Neural progenitor cell (in vitro differentiated cells): Measurements from ENCODE around the gene BLCAP. TPM values are rescaled to one million over a fixed set of nuclear protein-coding genes. Genes with fewer than 3 reads are reported as not detected.

Source experiments
- DNase-seq: peaks from one replicate; pipeline ENCODE4 v3.0.0-alpha.2; 2016; ENCODE audit warnings: low spot score
- H2AFZ ChIP-seq: fragments of 200-600 bp; sonication (generic); replicated peaks from 2 replicates; pipeline ENCODE4 v1.6.1; 2016; ENCODE audit warnings: antibody characterized with exemption
- H3F3A ChIP-seq: fragments of 200-600 bp; sonication (generic); 2 replicates; pipeline ENCODE4 v1.6.1; 2016; ENCODE audit warnings: antibody characterized with exemption, low read depth
- H3K27ac ChIP-seq: fragments of 200-600 bp; sonication (generic); 2 replicates; pipeline ENCODE4 v1.5.1; 2016; ENCODE audit warnings: mild to moderate bottlenecking
- H3K27me3 ChIP-seq: fragments of 200-600 bp; sonication (generic); 2 replicates; pipeline ENCODE4 v1.6.1; 2016; ENCODE audit warnings: mild to moderate bottlenecking, moderate library complexity
- H3K36me3 ChIP-seq: fragments of 200-600 bp; sonication (generic); 2 replicates; pipeline ENCODE4 v1.5.1; 2016
- H3K4me1 ChIP-seq: fragments of 200-600 bp; sonication (generic); 2 replicates; pipeline ENCODE4 v1.6.1; 2016; ENCODE audit warnings: mixed run types
- H3K4me2 ChIP-seq: fragments of 200-600 bp; sonication (generic); 2 replicates; pipeline ENCODE4 v1.6.1; 2016
- H3K4me3 ChIP-seq: fragments of 200-600 bp; sonication (generic); 2 replicates; pipeline ENCODE4 v1.5.1; 2016
- H3K79me2 ChIP-seq: fragments of 200-600 bp; sonication (generic); 2 replicates; pipeline ENCODE4 v1.6.1; 2016; ENCODE audit warnings: low read depth
- H3K9ac ChIP-seq: fragments of 200-600 bp; sonication (generic); 2 replicates; pipeline ENCODE4 v1.6.1; 2016
- H3K9me3 ChIP-seq: fragments of 200-600 bp; sonication (generic); 2 replicates; pipeline ENCODE4 v1.5.1; 2016; ENCODE audit warnings: low read depth
- H4K20me1 ChIP-seq: fragments of 200-600 bp; sonication (generic); 2 replicates; pipeline ENCODE4 v1.6.1; 2016; ENCODE audit warnings: low read depth
- H3K27ac Mint-ChIP-seq: 3 replicates; pipeline ENCODE4 v1.8.0; 2021; ENCODE audit warnings: mixed read lengths
- H3K27me3 Mint-ChIP-seq: 2 replicates; pipeline ENCODE4 v1.8.0; 2022; ENCODE audit warnings: low read depth, mild to moderate bottlenecking, inconsistent platforms, moderate library complexity, mixed read lengths; ENCODE audit not compliant: insufficient read depth
- H3K36me3 Mint-ChIP-seq: 3 replicates; pipeline ENCODE4 v1.8.0; 2021; ENCODE audit warnings: mixed read lengths
- H3K4me1 Mint-ChIP-seq: 3 replicates; pipeline ENCODE4 v1.8.0; 2021; ENCODE audit warnings: mixed read lengths
- H3K4me3 Mint-ChIP-seq: 3 replicates; pipeline ENCODE4 v1.8.0; 2021; ENCODE audit warnings: mild to moderate bottlenecking, moderate library complexity, mixed read lengths
- H3K9me3 Mint-ChIP-seq: 3 replicates; pipeline ENCODE4 v1.8.0; 2020; ENCODE audit warnings: mixed read lengths
- EZH2 ChIP-seq: fragments of 200-600 bp; sonication (generic); IDR thresholded peaks from 2 replicates; pipeline ENCODE4 v1.6.1; 2017; ENCODE audit warnings: antibody characterized with exemption, mild to moderate bottlenecking, moderate library complexity
- EZH2phosphoT487 ChIP-seq: fragments of 200-600 bp; sonication (generic); IDR thresholded peaks from 2 replicates; pipeline ENCODE4 v1.6.1; 2017; ENCODE audit warnings: antibody characterized with exemption
- total RNA-seq: library from RNA; depleted of rRNA; stranded (reverse); fragments of >200 nt; gene quantifications from 2 replicates; pipeline ENCODE4 v1.2.3, GENCODE V29; 2015; ENCODE audit warnings: low replicate concordance
- TF ChIP-seq, protein P1 (sequence below): fragments of 200-600 bp; sonication (generic); IDR thresholded peaks from 2 replicates; pipeline ENCODE4 v1.5.1; 2017; ENCODE audit warnings: antibody characterized with exemption, mild to moderate bottlenecking

The BLCAP gene
- total RNA-seq, 1 donor from 2014 or later, result 46.4 TPM

DNA sequence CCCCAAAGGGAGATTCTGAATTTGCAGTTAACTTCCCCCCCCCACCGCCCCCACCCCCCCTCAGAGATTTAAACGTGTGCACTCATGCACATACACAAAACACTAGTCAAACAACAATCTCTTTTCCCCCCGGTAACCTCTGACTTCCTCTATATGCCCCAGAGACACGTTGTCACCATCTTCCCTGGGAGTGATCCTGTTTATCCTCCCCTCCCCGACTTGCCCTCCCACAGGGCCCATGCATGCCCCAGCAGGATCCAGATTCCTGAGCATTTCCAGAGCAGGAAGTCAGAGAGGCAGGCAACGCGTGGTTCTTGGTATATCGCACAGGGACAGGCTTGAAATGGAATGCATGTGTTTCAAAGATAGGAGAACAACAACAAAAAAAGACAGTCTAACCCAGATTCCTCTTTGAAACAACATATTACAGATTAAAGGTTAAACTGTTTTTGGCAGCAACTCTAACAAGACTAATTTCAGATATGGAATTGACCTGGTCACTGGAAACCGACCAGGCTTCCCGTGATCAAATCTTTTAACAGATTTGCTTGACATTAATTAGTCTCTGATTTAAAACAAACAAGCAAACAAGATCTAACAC is 1.3 kb downstream of the BLCAP start:
- Histone ChIP-seq H3K4me1 (peaks cover 17% of the 10 kb centered on the region), H3K4me2 (peak overlapping the region; percentile 93), H3K36me3 (no peaks in the 10 kb centered on the region), H3K27me3 (no peaks in the 10 kb centered on the region), H3F3A (peaks cover 19% of the 10 kb centered on the region), H2AFZ (no peak overlapping the region), H4K20me1 (peaks cover 38% of the 10 kb centered on the region), H3K9ac (peak overlapping the region; percentile 92), H3K4me3 (peak overlapping the region; percentile 94), H3K27ac (no peak overlapping the region), H3K79me2 (peaks cover 67% of the 10 kb centered on the region), H3K9me3 (peaks cover 5% of the 10 kb centered on the region)
- H3K27ac Mint-ChIP-seq, result peak overlapping the region; percentile 91
- peaks cover 9% of the 10 kb centered on the region for H3K27me3 Mint-ChIP-seq
- DNase-seq, result peak; percentile 77
- peaks cover 7% of the 10 kb centered on the region for H3K9me3 Mint-ChIP-seq
- TF ChIP-seq, protein P1, sequence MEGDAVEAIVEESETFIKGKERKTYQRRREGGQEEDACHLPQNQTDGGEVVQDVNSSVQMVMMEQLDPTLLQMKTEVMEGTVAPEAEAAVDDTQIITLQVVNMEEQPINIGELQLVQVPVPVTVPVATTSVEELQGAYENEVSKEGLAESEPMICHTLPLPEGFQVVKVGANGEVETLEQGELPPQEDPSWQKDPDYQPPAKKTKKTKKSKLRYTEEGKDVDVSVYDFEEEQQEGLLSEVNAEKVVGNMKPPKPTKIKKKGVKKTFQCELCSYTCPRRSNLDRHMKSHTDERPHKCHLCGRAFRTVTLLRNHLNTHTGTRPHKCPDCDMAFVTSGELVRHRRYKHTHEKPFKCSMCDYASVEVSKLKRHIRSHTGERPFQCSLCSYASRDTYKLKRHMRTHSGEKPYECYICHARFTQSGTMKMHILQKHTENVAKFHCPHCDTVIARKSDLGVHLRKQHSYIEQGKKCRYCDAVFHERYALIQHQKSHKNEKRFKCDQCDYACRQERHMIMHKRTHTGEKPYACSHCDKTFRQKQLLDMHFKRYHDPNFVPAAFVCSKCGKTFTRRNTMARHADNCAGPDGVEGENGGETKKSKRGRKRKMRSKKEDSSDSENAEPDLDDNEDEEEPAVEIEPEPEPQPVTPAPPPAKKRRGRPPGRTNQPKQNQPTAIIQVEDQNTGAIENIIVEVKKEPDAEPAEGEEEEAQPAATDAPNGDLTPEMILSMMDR, result no peak
- peak overlapping the region; percentile 92 for H3K4me3 Mint-ChIP-seq
- peaks cover 17% of the 10 kb centered on the region for H3K36me3 Mint-ChIP-seq
- peaks cover 41% of the 10 kb centered on the region for H3K4me1 Mint-ChIP-seq

DNA sequence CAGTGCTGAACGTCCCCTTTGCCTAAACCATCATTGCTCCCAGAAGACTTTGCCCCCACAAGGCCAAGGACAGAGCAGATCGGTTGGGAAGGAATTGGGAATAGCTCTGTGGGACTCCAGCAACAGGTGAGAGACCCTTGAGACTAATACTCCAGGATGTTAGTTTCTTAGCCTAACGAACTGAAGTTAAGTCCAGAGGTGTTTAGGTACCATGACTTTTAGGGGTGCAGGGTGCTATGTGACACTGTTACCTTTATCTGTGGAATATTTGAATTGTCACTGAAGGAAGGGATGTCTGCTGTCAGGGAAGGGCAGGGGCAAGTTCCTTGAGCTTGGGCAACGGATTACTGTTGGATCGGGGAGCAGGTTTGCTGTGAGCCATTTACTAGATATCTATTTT is 1.9 kb downstream of the BLCAP start:
- Mint-ChIP-seq H3K9me3 (peaks cover 7% of the 10 kb centered on the region), H3K4me3 (peak overlapping the region; percentile 92), H3K27me3 (peaks cover 9% of the 10 kb centered on the region), H3K27ac (no peak overlapping the region), H3K36me3 (peaks cover 18% of the 10 kb centered on the region), H3K4me1 (peaks cover 43% of the 10 kb centered on the region)
- no peak overlapping the region for H3K9ac ChIP-seq
- DNase-seq, result no peak
- H3K27ac ChIP-seq, result no peak overlapping the region
- H3K36me3 ChIP-seq, result no peaks in the 10 kb centered on the region
- peak overlapping the region; percentile 93 for H3K4me2 ChIP-seq
- H2AFZ ChIP-seq, result no peak overlapping the region
- H3K9me3 ChIP-seq, result peaks cover 5% of the 10 kb centered on the region
- no peaks in the 10 kb centered on the region for H3K27me3 ChIP-seq
- peak overlapping the region; percentile 94 for H3K4me3 ChIP-seq
- peaks cover 17% of the 10 kb centered on the region for H3K4me1 ChIP-seq
- TF ChIP-seq, protein P1, result no peak
- TF ChIP-seq EZH2phosphoT487 (no peak), EZH2 (no peak)
- H3F3A ChIP-seq, result peaks cover 20% of the 10 kb centered on the region
- peaks cover 38% of the 10 kb centered on the region for H4K20me1 ChIP-seq
- peaks cover 72% of the 10 kb centered on the region for H3K79me2 ChIP-seq

DNA sequence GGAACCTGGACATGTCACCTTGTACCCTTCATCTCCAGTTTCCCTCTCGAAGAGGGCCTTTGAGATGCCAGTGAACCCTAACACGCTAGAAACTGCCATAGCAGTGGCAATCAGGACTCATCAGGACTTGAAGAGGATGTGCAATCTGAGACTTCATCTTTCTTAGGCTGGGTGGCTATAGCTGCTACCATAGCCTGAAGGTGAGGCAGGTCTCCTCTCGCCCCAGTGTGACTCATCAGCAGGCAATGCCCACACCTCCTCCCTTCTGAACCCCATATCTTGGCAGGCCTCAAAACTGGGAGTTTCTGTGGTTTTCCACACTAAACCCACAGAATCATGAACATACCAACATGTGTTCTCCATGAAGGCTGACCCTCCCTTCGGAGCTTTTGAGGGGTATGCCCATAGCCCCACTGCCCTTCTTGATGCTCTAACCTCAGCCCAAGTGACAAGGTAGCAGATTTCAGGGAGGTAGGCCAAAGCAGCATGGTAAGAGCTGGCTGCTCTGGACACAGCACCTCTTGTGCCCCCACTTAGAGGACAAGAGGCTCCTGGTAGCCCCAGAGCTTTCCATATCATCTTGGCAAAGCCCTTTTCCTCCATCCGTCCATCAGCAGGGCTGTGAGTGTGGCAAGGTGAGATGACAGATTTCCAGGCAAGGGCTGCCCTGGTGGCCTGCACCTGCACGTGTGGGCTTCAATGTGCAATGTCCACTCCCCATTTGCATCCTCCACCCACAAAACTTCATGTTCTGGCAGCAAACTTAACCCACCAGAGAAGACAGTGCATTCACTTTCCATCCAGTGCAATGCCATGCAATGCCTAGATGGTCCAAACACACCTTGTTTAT is 2.6 kb downstream of the BLCAP start:
- peaks cover 25% of the 10 kb centered on the region for H3K36me3 Mint-ChIP-seq
- peaks cover 50% of the 10 kb centered on the region for H3K4me1 Mint-ChIP-seq
- Histone ChIP-seq H4K20me1 (peaks cover 38% of the 10 kb centered on the region), H3K4me2 (peak overlapping the region; percentile 93), H3K9me3 (peaks cover 5% of the 10 kb centered on the region), H3K27me3 (no peaks in the 10 kb centered on the region), H2AFZ (no peak overlapping the region), H3K9ac (no peak overlapping the region), H3K4me3 (no peak overlapping the region), H3K27ac (no peak overlapping the region), H3K4me1 (peaks cover 18% of the 10 kb centered on the region), H3K36me3 (no peaks in the 10 kb centered on the region), H3K79me2 (peaks cover 80% of the 10 kb centered on the region), H3F3A (peaks cover 25% of the 10 kb centered on the region)
- peaks cover 15% of the 10 kb centered on the region for H3K9me3 Mint-ChIP-seq
- no peak for DNase-seq
- H3K27ac Mint-ChIP-seq, result no peak overlapping the region
- TF ChIP-seq, protein P1, result no peak
- no peak for TF ChIP-seq EZH2
- no peak for TF ChIP-seq EZH2phosphoT487
- peak overlapping the region; percentile 92 for H3K4me3 Mint-ChIP-seq
- H3K27me3 Mint-ChIP-seq, result peaks cover 9% of the 10 kb centered on the region
